ENCODE measurements around the gene WDR1. TPM values are rescaled to one million over a fixed set of nuclear protein-coding genes. Genes with fewer than 3 reads are reported as not detected.

The WDR1 gene
- total RNA-seq, 1 donor from 2014 or later, result 200 TPM

DNA sequence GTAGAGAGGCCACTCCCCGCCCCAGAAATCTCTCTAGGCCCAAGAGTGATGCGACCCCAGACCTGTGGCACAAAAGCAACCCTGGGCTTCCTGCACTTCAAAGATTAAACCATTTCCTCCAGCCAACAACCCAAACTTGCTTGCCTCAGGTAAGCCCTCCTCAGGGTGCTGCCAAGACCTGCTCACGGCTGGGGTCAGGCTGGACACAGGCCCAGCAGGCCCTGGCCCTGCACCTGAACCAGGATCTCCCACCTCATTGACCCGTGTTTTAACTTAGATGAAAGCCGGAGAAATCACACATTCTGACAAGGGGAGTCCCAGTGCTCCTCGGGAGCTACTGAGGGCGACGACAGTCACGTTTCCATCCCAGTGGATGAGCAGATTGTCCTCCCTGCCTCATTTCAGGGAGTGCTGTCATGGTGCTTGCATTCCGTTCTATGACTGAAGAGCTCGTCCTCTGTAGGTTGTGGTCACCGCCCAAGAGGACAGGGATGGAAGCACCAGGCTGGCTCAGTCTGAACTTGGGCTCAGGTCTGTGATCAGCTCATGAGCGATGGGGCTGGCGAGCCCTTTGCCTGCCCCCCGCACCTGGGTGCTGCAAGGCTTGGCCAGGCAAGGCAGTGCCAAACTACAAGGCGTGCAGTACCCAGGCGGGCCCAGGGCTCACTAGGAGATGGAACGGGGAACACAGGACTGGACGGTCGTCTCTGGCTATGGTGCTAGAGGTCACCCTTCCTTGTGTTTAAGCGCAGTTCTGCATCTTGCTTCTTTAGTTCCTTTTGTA lies 25.9 kb downstream of the WDR1 start:
- no peak for DNase-seq (ENCODE audit: low spot score, unreplicated experiment)
- peaks cover 17% of the 10 kb centered on the region for H3K4me1 Mint-ChIP-seq (ENCODE audit: low read depth)
- peaks cover 27% of the 10 kb centered on the region for H3K36me3 Mint-ChIP-seq (ENCODE audit: insufficient read depth)
- H3K4me3 Mint-ChIP-seq (ENCODE audit: low read depth), result no peak overlapping the region
- peak overlapping the region; percentile 91 for H3K27ac Mint-ChIP-seq
- TF ChIP-seq, protein P1, sequence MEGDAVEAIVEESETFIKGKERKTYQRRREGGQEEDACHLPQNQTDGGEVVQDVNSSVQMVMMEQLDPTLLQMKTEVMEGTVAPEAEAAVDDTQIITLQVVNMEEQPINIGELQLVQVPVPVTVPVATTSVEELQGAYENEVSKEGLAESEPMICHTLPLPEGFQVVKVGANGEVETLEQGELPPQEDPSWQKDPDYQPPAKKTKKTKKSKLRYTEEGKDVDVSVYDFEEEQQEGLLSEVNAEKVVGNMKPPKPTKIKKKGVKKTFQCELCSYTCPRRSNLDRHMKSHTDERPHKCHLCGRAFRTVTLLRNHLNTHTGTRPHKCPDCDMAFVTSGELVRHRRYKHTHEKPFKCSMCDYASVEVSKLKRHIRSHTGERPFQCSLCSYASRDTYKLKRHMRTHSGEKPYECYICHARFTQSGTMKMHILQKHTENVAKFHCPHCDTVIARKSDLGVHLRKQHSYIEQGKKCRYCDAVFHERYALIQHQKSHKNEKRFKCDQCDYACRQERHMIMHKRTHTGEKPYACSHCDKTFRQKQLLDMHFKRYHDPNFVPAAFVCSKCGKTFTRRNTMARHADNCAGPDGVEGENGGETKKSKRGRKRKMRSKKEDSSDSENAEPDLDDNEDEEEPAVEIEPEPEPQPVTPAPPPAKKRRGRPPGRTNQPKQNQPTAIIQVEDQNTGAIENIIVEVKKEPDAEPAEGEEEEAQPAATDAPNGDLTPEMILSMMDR (IDR thresholded peaks at IDR 0.05; ENCODE audit: unreplicated experiment), result no peak
- no peaks in the 10 kb centered on the region for H3K27me3 Mint-ChIP-seq
- no peaks in the 10 kb centered on the region for H3K9me3 Mint-ChIP-seq (ENCODE audit: low read depth)

DNA sequence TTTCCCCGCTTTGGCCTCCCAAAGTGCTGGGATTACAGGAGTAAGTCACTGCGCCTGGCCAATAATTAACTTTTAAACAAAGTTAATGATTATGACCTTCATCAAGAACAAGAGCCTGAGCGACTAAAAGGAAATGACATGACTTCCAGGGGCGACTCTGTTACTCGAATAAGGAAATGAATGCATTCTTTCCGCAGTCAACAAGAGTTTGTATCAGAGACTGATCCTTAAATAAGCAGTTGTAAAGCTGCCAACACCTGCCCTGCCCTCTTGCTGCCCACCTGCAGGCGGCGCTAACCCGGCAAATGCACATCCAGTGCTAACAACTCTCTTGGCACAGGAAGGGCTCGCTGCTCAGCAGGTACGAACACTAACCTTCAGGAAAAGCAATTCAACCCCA lies 27.3 kb downstream of the WDR1 start:
- H3K9me3 Mint-ChIP-seq (ENCODE audit: low read depth), result no peaks in the 10 kb centered on the region
- no peak overlapping the region for H3K4me3 Mint-ChIP-seq (ENCODE audit: low read depth)
- TF ChIP-seq, protein P1 (IDR thresholded peaks at IDR 0.05; ENCODE audit: unreplicated experiment), result peak; percentile 59
- H3K27me3 Mint-ChIP-seq, result no peaks in the 10 kb centered on the region
- H3K27ac Mint-ChIP-seq, result peak overlapping the region; percentile 91
- H3K36me3 Mint-ChIP-seq (ENCODE audit: insufficient read depth), result peaks cover 31% of the 10 kb centered on the region
- DNase-seq (ENCODE audit: low spot score, unreplicated experiment), result no peak
- peaks cover 17% of the 10 kb centered on the region for H3K4me1 Mint-ChIP-seq (ENCODE audit: low read depth)

DNA sequence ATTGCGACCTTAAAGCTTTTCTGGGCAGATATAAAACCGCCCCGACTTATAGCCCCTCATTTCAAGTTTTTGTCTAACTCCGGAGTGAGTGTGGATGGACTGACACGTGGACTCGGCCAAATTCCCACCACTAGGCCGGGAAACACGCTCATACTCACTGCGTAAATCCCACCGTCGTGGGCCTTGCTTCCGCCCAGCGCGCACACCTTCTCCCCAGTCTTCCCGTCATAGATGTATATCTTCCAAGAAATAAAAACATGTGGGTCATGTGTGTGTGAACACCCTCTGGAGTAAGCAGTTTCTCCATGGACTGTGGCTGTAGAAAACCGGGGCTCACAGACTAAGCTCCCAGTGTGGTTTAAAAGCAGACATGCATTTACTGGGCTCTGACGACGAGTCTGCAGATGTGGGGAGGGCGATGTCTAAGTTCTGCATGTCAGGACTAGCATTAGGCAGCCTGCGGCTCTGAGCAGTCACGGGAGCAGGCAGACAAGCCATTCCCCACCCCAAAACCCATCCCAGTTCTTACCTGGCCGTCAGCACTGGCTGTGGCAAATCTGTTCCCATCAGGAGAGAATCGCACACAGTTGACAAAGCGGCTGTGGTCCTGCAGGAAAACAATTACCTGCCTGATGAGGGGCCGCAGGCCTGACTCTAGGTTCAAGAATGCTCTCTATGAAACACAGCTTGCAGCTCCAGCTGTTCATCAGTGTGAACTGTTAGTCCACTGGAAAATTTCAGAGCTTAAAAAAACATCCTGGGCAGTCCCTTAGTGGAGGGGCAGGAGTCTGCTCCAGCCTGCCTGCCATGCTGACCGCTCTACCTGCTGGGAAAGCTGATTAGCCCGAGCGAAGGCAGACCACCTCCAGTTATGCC lies 28.2 kb downstream of the WDR1 start:
- peaks cover 17% of the 10 kb centered on the region for H3K4me1 Mint-ChIP-seq (ENCODE audit: low read depth)
- no peaks in the 10 kb centered on the region for H3K27me3 Mint-ChIP-seq
- H3K9me3 Mint-ChIP-seq (ENCODE audit: low read depth), result no peaks in the 10 kb centered on the region
- TF ChIP-seq, protein P1 (IDR thresholded peaks at IDR 0.05; ENCODE audit: unreplicated experiment), result no peak
- peaks cover 30% of the 10 kb centered on the region for H3K36me3 Mint-ChIP-seq (ENCODE audit: insufficient read depth)
- DNase-seq (ENCODE audit: low spot score, unreplicated experiment), result no peak
- no peak overlapping the region for H3K4me3 Mint-ChIP-seq (ENCODE audit: low read depth)
- H3K27ac Mint-ChIP-seq, result peak overlapping the region; percentile 91

DNA sequence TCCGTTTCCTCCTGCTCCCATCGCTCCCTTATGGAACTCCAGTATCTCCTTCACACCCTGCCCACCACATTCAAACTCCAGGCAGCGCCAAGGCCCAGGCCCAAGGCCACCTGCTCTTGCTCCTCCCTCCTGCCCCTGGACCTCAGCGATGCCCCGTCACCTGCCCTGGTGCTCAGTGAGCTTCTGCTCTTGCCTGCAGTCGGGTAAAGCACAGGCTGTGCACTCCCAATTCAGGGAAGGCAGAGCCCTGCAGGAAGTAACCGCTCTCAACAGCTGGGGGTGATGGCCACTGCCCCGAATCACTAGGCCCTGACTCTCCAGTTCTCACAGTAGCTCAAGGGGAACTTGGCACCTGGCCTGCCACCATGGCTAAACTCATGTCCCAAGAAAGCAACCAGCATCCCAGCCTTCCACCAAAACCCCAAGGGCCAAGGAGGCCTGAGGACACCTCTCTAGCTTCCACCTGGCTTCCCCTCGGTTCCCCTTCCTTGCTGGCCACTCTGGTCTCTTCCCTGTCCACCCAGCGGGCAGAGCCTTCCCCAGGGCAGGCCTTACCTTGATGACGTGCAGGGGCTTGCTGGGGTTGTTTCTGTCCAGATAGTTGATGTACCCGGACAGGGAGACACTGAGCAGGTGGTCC lies 29.3 kb downstream of the WDR1 start:
- H3K27me3 Mint-ChIP-seq, result no peaks in the 10 kb centered on the region
- H3K4me3 Mint-ChIP-seq (ENCODE audit: low read depth), result no peak overlapping the region
- H3K9me3 Mint-ChIP-seq (ENCODE audit: low read depth), result no peaks in the 10 kb centered on the region
- H3K27ac Mint-ChIP-seq, result peak overlapping the region; percentile 52
- TF ChIP-seq, protein P1 (IDR thresholded peaks at IDR 0.05; ENCODE audit: unreplicated experiment), result no peak
- no peak for DNase-seq (ENCODE audit: low spot score, unreplicated experiment)
- peaks cover 28% of the 10 kb centered on the region for H3K36me3 Mint-ChIP-seq (ENCODE audit: insufficient read depth)
- peaks cover 17% of the 10 kb centered on the region for H3K4me1 Mint-ChIP-seq (ENCODE audit: low read depth)

DNA sequence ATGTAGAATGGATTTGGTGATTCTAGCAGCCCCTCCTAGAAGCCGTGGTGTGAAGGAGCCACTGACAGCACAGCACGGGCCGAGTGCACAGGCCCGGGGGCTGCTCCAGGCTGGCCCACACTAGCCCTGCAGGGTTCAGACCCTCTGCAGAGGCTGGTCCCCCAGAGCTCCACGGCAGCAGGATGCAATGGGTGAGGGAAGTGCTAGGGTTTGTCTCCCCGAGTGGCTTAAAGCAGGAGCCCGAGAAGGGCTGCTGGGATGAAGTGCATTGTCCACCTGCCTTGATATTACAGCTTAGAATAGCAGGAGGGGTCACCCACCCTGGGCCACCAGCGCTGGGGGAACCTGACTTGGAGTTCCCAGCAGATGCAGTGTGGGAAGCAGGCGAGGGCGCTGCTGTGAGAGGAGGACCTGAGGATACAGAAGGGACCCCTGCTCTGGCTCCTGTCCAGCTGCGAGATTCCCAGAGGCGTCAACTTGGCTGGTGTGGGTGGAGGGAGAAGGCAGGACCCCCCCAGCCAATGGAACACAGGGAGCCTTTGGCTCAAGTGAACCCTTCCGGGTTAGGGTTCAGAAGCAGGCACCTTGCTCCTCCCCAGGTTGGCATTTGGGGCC lies 30.0 kb downstream of the WDR1 start:
- peaks cover 17% of the 10 kb centered on the region for H3K4me1 Mint-ChIP-seq (ENCODE audit: low read depth)
- H3K4me3 Mint-ChIP-seq (ENCODE audit: low read depth), result no peak overlapping the region
- no peak overlapping the region for H3K27ac Mint-ChIP-seq
- TF ChIP-seq, protein P1 (IDR thresholded peaks at IDR 0.05; ENCODE audit: unreplicated experiment), result no peak
- peaks cover 24% of the 10 kb centered on the region for H3K36me3 Mint-ChIP-seq (ENCODE audit: insufficient read depth)
- H3K9me3 Mint-ChIP-seq (ENCODE audit: low read depth), result no peaks in the 10 kb centered on the region
- no peak for DNase-seq (ENCODE audit: low spot score, unreplicated experiment)
- H3K27me3 Mint-ChIP-seq, result no peaks in the 10 kb centered on the region
